ENCODE measurements around the gene TNFSF9.

TNFSF9 gene

DNA sequence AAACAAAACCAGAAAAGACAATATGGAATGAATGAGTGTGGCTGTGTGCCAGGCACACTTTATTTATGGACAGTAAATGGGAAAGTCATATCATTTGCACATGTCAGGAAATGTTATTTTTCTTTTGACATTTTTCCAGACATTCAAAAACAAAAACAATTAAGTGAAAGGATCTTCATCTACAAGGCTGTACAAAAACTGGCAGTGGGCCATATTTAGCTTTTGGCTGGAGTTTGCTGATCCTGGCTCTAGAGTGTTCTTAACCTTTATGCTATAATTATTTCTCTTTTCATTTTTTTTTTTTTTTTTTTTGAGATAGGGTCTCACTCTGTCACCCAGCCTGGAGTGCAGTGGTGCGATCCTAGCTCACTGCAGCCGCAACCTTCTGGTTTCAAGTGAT, 6.5 kb upstream of the TNFSF9 start:
- TF ChIP-seq, protein P1, sequence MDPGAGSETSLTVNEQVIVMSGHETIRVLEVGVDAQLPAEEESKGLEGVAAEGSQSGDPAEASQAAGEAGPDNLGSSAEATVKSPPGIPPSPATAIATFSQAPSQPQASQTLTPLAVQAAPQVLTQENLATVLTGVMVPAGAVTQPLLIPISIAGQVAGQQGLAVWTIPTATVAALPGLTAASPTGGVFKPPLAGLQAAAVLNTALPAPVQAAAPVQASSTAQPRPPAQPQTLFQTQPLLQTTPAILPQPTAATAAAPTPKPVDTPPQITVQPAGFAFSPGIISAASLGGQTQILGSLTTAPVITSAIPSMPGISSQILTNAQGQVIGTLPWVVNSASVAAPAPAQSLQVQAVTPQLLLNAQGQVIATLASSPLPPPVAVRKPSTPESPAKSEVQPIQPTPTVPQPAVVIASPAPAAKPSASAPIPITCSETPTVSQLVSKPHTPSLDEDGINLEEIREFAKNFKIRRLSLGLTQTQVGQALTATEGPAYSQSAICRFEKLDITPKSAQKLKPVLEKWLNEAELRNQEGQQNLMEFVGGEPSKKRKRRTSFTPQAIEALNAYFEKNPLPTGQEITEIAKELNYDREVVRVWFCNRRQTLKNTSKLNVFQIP (CRISPR knock-in tag; IDR thresholded peaks at IDR 0.05; ENCODE audit: borderline replicate concordance, low read depth), result no peak
- TF ChIP-seq RARB (CRISPR knock-in tag; IDR thresholded peaks at IDR 0.05), result no peak
- no peak for TF ChIP-seq ZFP30 (CRISPR knock-in tag; IDR thresholded peaks at IDR 0.05)
- no peak for TF ChIP-seq TOX (CRISPR knock-in tag; IDR thresholded peaks at IDR 0.05; ENCODE audit: borderline replicate concordance)
- no peak for TF ChIP-seq TCF4 (CRISPR knock-in tag; IDR thresholded peaks at IDR 0.05; ENCODE audit: borderline replicate concordance)
- no peak for TF ChIP-seq OSR1 (CRISPR knock-in tag; IDR thresholded peaks at IDR 0.05)
- no peak for TF ChIP-seq BACH2 (CRISPR knock-in tag; IDR thresholded peaks at IDR 0.05; ENCODE audit: borderline replicate concordance)
- no peak for ATAC-seq

DNA sequence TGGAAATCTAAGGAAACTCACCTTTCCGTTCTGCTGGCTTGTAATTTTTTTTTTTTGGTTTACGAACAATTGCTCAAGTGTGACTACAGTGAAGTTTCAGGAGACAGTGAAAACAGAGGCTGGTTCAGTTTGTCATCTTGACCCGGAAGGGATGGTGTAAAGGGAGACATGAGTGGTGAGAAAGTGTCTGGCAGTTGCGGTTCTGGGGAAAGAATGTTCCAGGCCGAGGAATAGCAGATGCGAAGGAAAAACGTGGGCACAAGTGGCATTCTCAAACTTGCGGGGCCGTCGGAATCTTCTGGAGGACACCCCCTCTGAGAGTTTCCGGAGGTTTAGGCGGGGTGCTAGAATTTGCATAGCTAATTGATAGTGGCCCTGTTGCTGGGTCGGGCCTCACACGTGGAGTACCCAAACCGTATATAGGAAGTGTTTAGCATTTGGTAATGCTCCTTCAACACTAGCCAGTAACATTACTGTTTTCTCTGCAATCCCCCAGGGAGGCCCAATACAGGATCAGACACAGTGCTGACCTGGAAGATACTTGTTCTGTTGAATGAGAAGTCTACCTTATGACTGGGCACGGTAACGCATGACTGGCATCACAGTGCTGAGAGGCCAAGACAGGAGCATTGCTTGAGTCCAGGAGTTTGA, 2.8 kb upstream of the TNFSF9 start:
- no peak for ATAC-seq
- TF ChIP-seq ARNTL (CRISPR knock-in tag; IDR thresholded peaks at IDR 0.05; ENCODE audit: borderline replicate concordance, low read depth) (no peak), TCF4 (CRISPR knock-in tag; IDR thresholded peaks at IDR 0.05; ENCODE audit: borderline replicate concordance) (no peak), ZFP3 (CRISPR knock-in tag; IDR thresholded peaks at IDR 0.05) (no peak), RARB (CRISPR knock-in tag; IDR thresholded peaks at IDR 0.05) (no peak), ZNF70 (CRISPR knock-in tag; IDR thresholded peaks at IDR 0.05) (no peak), CSDC2 (CRISPR knock-in tag; IDR thresholded peaks at IDR 0.05) (no peak), SNAI2 (CRISPR knock-in tag; IDR thresholded peaks at IDR 0.05) (no peak), ZNF565 (CRISPR knock-in tag; conservative IDR thresholded peaks at IDR 0.05; ENCODE audit: low read depth) (no peak), ISL1 (CRISPR knock-in tag; IDR thresholded peaks at IDR 0.05) (no peak)
- TF ChIP-seq, protein P2, sequence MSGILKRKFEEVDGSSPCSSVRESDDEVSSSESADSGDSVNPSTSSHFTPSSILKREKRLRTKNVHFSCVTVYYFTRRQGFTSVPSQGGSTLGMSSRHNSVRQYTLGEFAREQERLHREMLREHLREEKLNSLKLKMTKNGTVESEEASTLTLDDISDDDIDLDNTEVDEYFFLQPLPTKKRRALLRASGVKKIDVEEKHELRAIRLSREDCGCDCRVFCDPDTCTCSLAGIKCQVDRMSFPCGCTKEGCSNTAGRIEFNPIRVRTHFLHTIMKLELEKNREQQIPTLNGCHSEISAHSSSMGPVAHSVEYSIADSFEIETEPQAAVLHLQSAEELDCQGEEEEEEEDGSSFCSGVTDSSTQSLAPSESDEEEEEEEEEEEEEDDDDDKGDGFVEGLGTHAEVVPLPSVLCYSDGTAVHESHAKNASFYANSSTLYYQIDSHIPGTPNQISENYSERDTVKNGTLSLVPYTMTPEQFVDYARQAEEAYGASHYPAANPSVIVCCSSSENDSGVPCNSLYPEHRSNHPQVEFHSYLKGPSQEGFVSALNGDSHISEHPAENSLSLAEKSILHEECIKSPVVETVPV (CRISPR knock-in tag; IDR thresholded peaks at IDR 0.05), result no peak
- TF ChIP-seq, protein P3, sequence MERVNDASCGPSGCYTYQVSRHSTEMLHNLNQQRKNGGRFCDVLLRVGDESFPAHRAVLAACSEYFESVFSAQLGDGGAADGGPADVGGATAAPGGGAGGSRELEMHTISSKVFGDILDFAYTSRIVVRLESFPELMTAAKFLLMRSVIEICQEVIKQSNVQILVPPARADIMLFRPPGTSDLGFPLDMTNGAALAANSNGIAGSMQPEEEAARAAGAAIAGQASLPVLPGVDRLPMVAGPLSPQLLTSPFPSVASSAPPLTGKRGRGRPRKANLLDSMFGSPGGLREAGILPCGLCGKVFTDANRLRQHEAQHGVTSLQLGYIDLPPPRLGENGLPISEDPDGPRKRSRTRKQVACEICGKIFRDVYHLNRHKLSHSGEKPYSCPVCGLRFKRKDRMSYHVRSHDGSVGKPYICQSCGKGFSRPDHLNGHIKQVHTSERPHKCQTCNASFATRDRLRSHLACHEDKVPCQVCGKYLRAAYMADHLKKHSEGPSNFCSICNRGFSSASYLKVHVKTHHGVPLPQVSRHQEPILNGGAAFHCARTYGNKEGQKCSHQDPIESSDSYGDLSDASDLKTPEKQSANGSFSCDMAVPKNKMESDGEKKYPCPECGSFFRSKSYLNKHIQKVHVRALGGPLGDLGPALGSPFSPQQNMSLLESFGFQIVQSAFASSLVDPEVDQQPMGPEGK (CRISPR knock-in tag; IDR thresholded peaks at IDR 0.05; ENCODE audit: borderline replicate concordance), result no peak
- TF ChIP-seq, protein P4, sequence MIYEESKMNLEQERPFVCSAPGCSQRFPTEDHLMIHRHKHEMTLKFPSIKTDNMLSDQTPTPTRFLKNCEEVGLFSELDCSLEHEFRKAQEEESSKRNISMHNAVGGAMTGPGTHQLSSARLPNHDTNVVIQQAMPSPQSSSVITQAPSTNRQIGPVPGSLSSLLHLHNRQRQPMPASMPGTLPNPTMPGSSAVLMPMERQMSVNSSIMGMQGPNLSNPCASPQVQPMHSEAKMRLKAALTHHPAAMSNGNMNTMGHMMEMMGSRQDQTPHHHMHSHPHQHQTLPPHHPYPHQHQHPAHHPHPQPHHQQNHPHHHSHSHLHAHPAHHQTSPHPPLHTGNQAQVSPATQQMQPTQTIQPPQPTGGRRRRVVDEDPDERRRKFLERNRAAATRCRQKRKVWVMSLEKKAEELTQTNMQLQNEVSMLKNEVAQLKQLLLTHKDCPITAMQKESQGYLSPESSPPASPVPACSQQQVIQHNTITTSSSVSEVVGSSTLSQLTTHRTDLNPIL (CRISPR knock-in tag; IDR thresholded peaks at IDR 0.05; ENCODE audit: low read depth), result no peak
- TF ChIP-seq, protein P1 (CRISPR knock-in tag; IDR thresholded peaks at IDR 0.05; ENCODE audit: borderline replicate concordance, low read depth), result no peak

DNA sequence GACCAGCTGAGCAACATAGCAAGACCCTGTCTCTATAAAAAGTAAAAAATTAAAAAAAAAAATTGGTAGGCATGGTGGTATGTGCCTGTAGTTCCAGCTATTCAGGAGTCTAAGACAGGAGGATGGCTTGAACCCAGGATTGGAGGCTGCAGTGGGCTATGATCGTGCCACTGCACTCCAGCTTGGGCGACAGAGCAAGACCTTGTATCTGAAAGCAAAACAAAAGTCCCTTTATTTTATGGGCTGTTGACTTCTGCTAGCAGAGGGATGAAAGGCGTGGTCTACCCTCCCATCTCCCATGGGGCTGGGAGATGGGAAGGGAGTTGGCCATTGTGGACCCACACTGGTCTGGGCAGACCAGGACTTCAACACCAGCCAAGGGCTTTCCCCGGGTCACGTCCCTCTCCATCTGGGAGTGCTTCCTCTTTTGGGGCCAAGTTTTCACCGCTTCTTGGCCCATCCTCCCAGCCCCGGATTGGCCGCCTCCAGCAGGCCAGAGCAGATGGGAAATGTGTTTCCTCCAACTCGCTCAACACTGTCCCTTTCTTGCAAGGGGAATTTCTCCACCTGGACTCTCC, 2.2 kb upstream of the TNFSF9 start:
- TF ChIP-seq ZNF70 (CRISPR knock-in tag; IDR thresholded peaks at IDR 0.05) (no peak), CSDC2 (CRISPR knock-in tag; IDR thresholded peaks at IDR 0.05) (no peak), ZFP30 (CRISPR knock-in tag; IDR thresholded peaks at IDR 0.05) (no peak), SNAI2 (CRISPR knock-in tag; IDR thresholded peaks at IDR 0.05) (no peak)
- TF ChIP-seq, protein P5, sequence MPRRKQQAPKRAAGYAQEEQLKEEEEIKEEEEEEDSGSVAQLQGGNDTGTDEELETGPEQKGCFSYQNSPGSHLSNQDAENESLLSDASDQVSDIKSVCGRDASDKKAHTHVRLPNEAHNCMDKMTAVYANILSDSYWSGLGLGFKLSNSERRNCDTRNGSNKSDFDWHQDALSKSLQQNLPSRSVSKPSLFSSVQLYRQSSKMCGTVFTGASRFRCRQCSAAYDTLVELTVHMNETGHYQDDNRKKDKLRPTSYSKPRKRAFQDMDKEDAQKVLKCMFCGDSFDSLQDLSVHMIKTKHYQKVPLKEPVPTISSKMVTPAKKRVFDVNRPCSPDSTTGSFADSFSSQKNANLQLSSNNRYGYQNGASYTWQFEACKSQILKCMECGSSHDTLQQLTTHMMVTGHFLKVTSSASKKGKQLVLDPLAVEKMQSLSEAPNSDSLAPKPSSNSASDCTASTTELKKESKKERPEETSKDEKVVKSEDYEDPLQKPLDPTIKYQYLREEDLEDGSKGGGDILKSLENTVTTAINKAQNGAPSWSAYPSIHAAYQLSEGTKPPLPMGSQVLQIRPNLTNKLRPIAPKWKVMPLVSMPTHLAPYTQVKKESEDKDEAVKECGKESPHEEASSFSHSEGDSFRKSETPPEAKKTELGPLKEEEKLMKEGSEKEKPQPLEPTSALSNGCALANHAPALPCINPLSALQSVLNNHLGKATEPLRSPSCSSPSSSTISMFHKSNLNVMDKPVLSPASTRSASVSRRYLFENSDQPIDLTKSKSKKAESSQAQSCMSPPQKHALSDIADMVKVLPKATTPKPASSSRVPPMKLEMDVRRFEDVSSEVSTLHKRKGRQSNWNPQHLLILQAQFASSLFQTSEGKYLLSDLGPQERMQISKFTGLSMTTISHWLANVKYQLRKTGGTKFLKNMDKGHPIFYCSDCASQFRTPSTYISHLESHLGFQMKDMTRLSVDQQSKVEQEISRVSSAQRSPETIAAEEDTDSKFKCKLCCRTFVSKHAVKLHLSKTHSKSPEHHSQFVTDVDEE (CRISPR knock-in tag; IDR thresholded peaks at IDR 0.05), result no peak
- no peak for ATAC-seq
